Bone marrow (tissue), 2 donors: ENCODE data around the gene SCP2D1.

Experiments
- DNase-seq, 2 donors: peaks; one replicate each; lab custom pipeline; 2025; lab: John Stamatoyannopoulos, UW

Gene SCP2D1

DNA sequence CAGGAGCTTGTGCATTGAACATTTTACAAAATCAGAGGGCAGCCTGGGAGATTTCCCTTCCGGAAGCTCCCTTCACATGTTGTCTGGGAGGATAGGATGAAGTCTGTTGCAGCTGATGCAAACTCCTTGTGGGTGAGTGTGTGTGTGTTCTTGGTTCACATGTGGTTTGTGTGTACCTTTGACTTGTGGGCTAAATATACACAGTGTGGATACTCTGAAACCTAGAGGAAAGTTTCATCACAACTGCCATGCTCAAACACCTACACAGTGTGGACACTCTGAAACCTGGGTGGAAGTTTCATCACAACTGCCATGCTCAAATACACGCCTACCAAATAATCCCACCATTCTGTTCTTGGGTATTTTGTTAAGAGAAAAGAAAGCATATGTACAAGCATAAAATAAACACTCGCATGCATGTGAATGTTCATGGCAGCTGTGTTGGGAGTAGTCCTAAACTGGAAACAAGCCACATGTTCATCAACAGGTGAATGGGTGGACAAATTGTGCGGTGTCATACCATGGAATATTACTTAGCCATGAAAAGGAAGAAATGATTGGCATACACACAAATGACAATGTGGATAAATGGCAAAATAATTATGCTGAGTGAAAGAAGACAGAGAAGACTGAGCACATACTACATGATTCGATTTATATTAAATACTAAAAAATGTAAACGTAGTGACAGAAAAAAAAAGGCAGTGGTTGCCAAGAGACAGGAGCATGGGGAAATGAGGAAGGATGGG is 1.8 kb downstream of the SCP2D1 start:
- DNase-seq: no peak

- DNase-seq: no peak
Measured at GRCh38 chr20:18822832-18823231, 9.2 kb downstream of the SCP2D1 start.

GRCh38 chr20:18831830-18832499 is 18.4 kb downstream of the SCP2D1 start:
- DNase-seq: no peak

DNA sequence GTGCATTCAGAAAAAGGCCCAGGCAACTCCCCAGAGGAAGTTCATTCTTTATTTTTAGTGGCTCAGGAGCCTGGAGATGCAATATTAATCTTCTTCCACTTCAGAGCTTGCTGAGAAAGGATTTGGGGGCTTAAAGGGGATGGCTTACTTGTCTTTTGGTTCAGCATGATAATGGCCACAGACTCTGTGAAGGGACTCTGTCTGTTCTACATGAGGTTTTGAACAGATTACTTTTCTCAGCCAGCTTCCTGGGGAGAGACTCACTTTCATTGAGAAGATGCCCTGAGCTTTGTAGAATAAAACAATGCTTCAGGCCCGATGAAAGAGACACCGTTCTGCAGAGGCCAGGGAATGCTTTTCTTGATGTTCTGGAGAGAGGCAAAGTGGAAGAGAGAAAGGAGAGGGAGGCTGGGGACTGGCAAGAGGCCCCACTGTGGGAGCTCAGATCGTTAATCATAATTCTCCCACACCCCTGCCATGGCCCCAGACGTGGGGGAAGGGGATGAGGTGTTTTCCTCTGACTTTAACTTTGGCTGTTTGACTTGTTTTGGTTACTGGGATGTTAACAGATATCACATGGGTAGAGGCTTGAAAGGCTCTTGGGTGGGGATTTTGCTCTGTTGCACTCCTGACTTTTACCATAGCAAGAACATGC is 19.1 kb downstream of the SCP2D1 start:
- DNase-seq: no peak

GRCh38 chr20:18835466-18836256 is 22.1 kb downstream of the SCP2D1 start:
- DNase-seq: no peak

GRCh38 chr20:18837718-18838117 is 24.1 kb downstream of the SCP2D1 start:
- DNase-seq: no peak

DNA sequence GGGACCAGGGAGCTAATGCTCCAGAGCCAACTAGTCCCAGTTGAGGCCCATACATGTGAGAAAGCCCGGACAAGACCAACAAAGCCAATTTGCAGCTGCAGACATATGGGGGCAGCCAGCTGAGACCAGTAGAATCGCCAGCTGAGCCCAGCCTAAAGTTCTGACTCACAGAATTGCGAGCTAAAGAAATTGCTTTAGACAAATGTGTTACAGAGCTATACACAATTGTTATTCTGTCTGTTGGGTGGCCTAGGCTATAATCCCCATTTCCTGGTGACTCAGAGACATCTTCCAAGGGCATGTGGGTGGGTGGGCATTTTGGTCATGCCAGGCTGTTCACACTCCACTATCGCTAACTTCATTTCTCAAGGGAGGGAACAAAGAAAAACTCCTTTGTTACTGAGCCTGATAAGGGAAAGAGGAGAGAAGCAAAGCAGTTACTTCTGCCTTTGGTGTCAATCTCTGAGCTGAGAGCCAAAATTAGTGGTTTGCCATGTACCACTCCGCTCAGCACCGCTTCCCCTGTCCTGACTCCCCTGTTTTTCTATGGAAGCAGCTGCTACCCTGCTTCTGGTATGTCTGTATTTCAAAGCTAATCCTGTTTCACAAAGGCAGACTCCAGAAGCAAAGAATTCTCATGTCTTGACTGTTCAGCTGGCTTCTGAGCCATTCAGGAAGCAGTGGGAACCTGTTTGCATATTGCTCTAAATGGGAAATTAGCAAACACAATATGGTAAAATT is 26.1 kb downstream of the SCP2D1 start:
- DNase-seq: no peak

DNA sequence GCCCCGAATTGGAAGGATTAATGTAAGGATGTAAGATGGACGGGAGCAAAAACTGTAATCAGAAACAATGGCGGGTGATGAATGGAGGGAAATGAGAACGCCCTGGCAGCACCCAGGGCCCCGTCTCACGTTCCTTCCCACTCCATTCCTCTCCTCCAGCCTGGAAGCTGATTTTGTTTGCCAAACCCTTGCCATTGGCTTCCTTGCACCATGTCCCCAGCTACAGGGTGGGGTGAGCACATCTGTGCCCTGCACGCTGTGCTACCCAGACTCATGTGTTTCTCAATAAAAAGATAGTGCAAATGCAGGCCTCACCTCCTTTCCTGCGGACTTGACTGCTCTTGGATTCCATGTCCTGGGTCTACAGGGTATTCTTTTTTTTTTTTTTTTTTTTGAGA is 26.7 kb downstream of the SCP2D1 start:
- no peak for DNase-seq

DNA sequence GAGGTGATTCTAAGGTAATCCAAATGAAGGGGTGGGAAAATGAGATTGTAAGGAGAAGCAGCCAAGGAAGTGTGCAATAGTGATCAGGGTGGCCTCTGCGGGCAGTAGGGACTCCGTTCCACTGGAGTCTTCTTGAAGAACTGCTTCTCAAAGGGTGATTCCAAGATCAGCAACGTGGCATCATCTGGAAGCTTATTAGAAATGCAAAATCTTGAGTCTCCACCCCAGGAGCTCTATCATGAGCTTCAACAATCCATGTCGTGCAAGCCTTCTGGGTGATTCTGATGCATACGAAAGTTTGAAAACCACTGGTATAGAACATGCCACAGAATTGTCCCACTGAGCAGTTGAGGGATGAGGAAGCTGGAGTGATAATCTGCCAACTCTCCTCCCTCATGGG is 31.4 kb downstream of the SCP2D1 start:
- no peak for DNase-seq

DNA sequence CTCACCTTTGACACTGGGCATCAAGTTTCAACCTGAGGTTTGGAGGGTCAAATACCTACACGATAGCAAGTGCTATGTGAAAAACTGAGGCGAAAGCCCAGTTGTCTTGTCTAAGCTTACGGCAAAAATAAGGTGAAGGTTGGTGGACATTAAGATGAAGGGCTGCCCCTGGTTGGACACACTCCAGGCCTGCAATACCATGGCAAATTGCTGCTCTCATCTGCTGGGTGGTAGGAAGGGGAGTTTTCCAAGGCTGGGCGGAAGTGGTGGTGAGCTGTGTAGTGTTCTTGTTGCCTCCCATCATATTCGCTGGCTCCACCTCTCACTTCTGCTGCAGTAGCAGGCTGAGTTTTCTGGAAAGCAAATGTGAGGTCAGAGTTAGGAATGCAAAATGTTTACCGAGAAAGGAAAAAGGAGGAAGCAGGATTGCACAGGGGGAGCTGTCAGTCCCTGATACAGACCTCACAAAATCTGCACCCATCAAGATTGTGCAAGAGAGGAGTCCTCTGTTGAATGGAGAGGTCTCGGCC is 33.7 kb downstream of the SCP2D1 start:
- DNase-seq: no peak

DNA sequence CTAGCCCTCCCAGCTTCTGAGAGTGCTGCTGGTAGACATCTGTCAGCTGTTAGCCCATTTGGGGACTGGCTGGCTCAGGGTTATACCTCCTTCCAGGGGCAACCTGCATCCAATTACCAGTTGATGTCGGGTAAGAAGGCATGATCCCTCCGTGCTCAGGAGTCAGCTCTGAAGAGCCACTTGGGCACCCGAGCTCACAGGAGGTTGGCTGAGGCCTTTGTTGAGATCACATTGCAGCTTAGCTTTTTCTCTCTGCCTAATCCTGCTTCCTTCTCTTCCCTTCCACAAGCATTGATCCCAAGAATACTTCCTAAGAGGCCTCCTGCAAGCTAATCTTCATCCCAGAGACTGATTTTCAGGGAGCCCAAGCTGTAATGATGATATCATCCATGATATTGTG is 35.5 kb downstream of the SCP2D1 start:
- DNase-seq: no peak

DNA sequence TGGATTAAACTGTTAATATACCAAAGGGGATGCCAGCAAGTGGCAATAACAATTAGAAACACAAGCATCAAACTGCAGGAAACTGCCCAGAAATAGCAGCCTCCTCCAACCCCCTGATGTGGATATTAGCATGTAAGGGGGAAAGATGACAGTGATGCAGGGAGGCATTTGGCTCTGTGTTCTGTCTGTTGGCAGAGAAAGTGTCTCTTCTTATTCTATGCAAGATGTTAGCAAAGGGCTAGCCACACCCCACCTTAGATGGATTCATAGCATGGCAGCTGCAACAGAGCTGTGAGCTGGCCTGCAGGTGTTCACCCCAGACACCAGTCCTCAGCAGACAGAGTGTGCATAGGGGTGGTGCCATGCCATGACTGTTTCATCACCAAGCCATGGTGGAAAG is 38.0 kb downstream of the SCP2D1 start:
- DNase-seq: no peak

DNA sequence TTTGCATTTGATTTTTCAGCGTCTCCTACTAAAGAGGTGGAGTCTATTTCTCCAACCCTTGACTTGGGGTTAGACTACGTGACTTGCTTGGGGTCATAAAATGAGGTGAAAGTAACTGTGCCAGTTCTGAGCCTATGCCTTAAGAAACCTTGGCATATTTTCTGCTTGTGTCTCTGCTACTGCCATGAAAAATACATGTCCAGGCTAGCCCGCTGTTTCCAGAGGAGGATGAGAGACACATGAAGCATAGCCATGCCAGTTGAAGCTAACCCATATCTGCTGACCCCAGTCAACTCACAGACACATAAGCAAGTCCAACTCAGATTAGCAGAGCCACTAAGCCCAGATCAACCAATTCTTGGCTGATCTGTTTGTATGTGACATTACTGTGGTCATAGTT is 38.7 kb downstream of the SCP2D1 start:
- DNase-seq: no peak

- no peak for DNase-seq
Measured at GRCh38 chr20:18853216-18853615, 39.6 kb downstream of the SCP2D1 start.

DNA sequence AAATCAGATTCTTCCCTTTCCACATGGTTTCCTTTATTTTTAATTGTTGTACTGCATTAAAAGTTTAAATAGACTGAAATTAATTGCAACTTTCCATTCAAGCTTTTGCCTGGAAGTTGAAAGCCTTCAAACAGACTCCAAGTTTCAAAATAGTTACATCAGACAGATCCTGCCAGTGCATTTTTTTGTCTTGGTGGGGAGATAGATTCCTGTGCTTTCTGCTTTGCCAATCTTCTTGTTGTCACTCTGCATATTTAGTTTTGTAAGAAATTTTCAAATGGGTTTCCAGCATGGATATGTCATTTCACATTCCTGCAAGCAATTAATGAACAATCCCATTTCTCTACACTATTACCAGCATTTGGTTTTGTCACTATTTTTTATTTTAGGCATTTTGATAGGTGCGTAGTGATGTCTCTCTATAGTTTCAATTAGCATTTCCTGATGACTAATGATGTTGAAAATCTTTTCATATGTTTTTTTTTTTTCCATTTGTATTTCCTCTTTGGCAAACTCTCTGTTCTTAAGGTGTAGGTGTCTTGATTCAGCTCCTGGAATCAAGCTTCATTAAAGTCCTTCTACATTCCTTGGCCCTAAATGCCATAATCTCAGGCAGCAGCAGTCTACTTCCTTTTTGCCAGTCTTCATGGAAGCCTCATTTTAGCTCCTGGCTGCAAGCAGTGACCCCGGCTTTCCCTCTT is 40.5 kb downstream of the SCP2D1 start:
- no peak for DNase-seq

- DNase-seq: no peak
Measured at GRCh38 chr20:18855882-18856281, 42.3 kb downstream of the SCP2D1 start.

GRCh38 chr20:18856873-18857272 is 43.3 kb downstream of the SCP2D1 start:
- DNase-seq: no peak

DNA sequence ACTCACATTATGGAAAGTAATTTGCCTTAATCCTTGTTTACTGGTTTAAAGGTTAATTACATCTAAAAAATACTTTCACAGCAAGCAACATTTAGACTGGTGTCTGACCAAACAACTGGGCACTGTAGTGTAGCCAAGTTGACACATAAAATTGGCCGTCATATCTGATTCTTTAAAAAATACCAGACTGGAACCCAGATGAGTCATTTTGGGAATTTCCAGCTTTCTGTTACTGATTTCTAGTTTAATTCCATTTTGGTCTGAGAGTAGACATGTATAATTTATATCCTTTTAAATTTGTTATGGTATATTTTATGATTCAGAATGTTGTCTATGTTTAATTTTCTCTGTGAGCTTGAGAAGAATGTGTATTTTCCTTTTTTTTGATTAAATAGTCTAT is 44.1 kb downstream of the SCP2D1 start:
- DNase-seq: no peak

GRCh38 chr20:18858816-18859215 is 45.2 kb downstream of the SCP2D1 start:
- no peak for DNase-seq
